Activated CD4-positive, alpha-beta memory T cell treated with anti-CD3 and anti-CD28 coated beads for 36 hours (primary cell): ENCODE measurements around the gene OSBPL10. TPM values are rescaled to one million over a fixed set of nuclear protein-coding genes. Genes with fewer than 3 reads are reported as not detected.

ENCODE experiments used
- CTCF ChIA-PET: fragments of 350-600 bp; sonication (Branson Sonifier 250); formaldehyde crosslinking; loops from one replicate; lab custom pipeline; 2021; ENCODE audit warnings: antibody characterized with exemption, inconsistent platforms; lab: Charles Lee
- POLR2A ChIA-PET: fragments of 350-600 bp; sonication (Branson Sonifier 250); formaldehyde crosslinking; loops from one replicate; lab custom pipeline; 2021; ENCODE audit warnings: antibody characterized with exemption; lab: Charles Lee
- DNase-seq: peaks from one replicate; pipeline ENCODE4 v3.0.0-alpha.2; 2020
- H3K27ac Mint-ChIP-seq: one replicate; pipeline ENCODE4 v1.8.0; 2021; ENCODE audit warnings: mixed read lengths
- H3K27me3 Mint-ChIP-seq: one replicate; pipeline ENCODE4 v1.8.0; 2021; ENCODE audit warnings: mixed read lengths
- H3K36me3 Mint-ChIP-seq: one replicate; pipeline ENCODE4 v1.8.0; 2021; ENCODE audit warnings: mixed read lengths
- H3K4me1 Mint-ChIP-seq: one replicate; pipeline ENCODE4 v1.8.0; 2021; ENCODE audit warnings: low read depth, mixed read lengths
- H3K4me3 Mint-ChIP-seq: one replicate; pipeline ENCODE4 v1.8.0; 2021; ENCODE audit warnings: mild to moderate bottlenecking, mixed read lengths
- H3K9me3 Mint-ChIP-seq: one replicate; pipeline ENCODE4 v1.8.0; 2021; ENCODE audit warnings: mixed read lengths
- intact Hi-C: fragments of 100-400 bp; cut with micrococcal nuclease; formaldehyde crosslinking; loops from one replicate; pipeline ENCODE4 v1.15.1; 2023
- total RNA-seq, 2 experiments: library from RNA; stranded (reverse); gene quantifications; one replicate each; pipeline ENCODE4 v1.2.3, GENCODE V29; 2021

The OSBPL10 gene
- total RNA-seq, 2 experiments from 2014 or later: 3.4 to 3.5 TPM

GRCh38 chr3:31763731-31764130 lies 217.3 kb downstream of the OSBPL10 start:
- no peak overlapping the region for H3K4me3 Mint-ChIP-seq
- ChIA-PET POLR2A (no interaction called here), CTCF (interaction anchor here (0.7 to 1.3 kb wide), 2 partner anchors 9 to 197 kb away, joined by 3 to 4 read pairs; no protein-coding TSS in a partner anchor)
- intact Hi-C loops: loop anchor here (1.0 kb wide), 1 partner anchor 8 kb away; no protein-coding TSS in a partner anchor
- no peaks in the 10 kb centered on the region for H3K9me3 Mint-ChIP-seq
- no peak overlapping the region for H3K27ac Mint-ChIP-seq
- no peaks in the 10 kb centered on the region for H3K36me3 Mint-ChIP-seq
- peaks cover 1% of the 10 kb centered on the region for H3K27me3 Mint-ChIP-seq
- H3K4me1 Mint-ChIP-seq: peaks cover 40% of the 10 kb centered on the region
- DNase-seq: no peak

GRCh38 chr3:31762888-31763351 lies 218.1 kb downstream of the OSBPL10 start:
- Mint-ChIP-seq H3K36me3 (no peaks in the 10 kb centered on the region), H3K27me3 (peaks cover 1% of the 10 kb centered on the region), H3K27ac (peak overlapping the region; percentile 19), H3K9me3 (no peaks in the 10 kb centered on the region), H3K4me1 (peaks cover 40% of the 10 kb centered on the region), H3K4me3 (no peak overlapping the region)
- no peak for DNase-seq
- ChIA-PET CTCF (interaction anchor here (1.0 to 1.3 kb wide), 2 partner anchors 9 to 12 kb away, joined by 3 read pairs; no protein-coding TSS in a partner anchor), POLR2A (no interaction called here)
- intact Hi-C loops: no loop called here

GRCh38 chr3:31762097-31762764 lies 218.8 kb downstream of the OSBPL10 start:
- intact Hi-C loops: no loop called here
- peak overlapping the region; percentile 52 for H3K27ac Mint-ChIP-seq
- no peaks in the 10 kb centered on the region for H3K36me3 Mint-ChIP-seq
- H3K27me3 Mint-ChIP-seq: peaks cover 1% of the 10 kb centered on the region
- POLR2A ChIA-PET: no interaction called here
- peak; percentile 28 for DNase-seq
- CTCF ChIA-PET: interaction anchor here (1.0 kb wide), 1 partner anchor 11 kb away, joined by 3 read pairs; no protein-coding TSS in a partner anchor
- H3K4me3 Mint-ChIP-seq: no peak overlapping the region
- H3K4me1 Mint-ChIP-seq: peaks cover 40% of the 10 kb centered on the region
- no peaks in the 10 kb centered on the region for H3K9me3 Mint-ChIP-seq

GRCh38 chr3:31760654-31761053 lies 220.4 kb downstream of the OSBPL10 start:
- ChIA-PET POLR2A (no interaction called here), CTCF (no interaction called here)
- Mint-ChIP-seq H3K36me3 (no peaks in the 10 kb centered on the region), H3K9me3 (no peaks in the 10 kb centered on the region), H3K27me3 (peaks cover 1% of the 10 kb centered on the region), H3K27ac (no peak overlapping the region), H3K4me3 (no peak overlapping the region), H3K4me1 (peaks cover 43% of the 10 kb centered on the region)
- DNase-seq: no peak
- intact Hi-C loops: no loop called here

GRCh38 chr3:31758322-31758965 lies 222.6 kb downstream of the OSBPL10 start:
- no peak for DNase-seq
- peaks cover 57% of the 10 kb centered on the region for H3K4me1 Mint-ChIP-seq
- H3K4me3 Mint-ChIP-seq: no peak overlapping the region
- no peaks in the 10 kb centered on the region for H3K36me3 Mint-ChIP-seq
- ChIA-PET POLR2A (no interaction called here), CTCF (interaction anchor here (0.8 kb wide), 1 partner anchor 10 kb away, joined by 3 read pairs; no protein-coding TSS in a partner anchor)
- peaks cover 1% of the 10 kb centered on the region for H3K27me3 Mint-ChIP-seq
- no peaks in the 10 kb centered on the region for H3K9me3 Mint-ChIP-seq
- no peak overlapping the region for H3K27ac Mint-ChIP-seq
- intact Hi-C loops: loop anchor here (5.0 to 10.0 kb wide), 5 partner anchors 191 to 1144 kb away; partner anchors contain the start of gene STT3B

GRCh38 chr3:31755926-31756658 lies 225.0 kb downstream of the OSBPL10 start:
- no peaks in the 10 kb centered on the region for H3K36me3 Mint-ChIP-seq
- ChIA-PET POLR2A (interaction anchor here (0.8 to 1.6 kb wide), 4 partner anchors 11 to 325 kb away, joined by 3 to 6 read pairs (median 5); partner anchors contain the start of gene STT3B), CTCF (interaction anchor here (0.6 to 2.7 kb wide), 3 partner anchors 10 to 145 kb away, joined by 3 to 12 read pairs (median 4); no protein-coding TSS in a partner anchor)
- peak; percentile 72 for DNase-seq
- peaks cover 46% of the 10 kb centered on the region for H3K4me1 Mint-ChIP-seq
- H3K27me3 Mint-ChIP-seq: peaks cover 1% of the 10 kb centered on the region
- peak overlapping the region; percentile 94 for H3K27ac Mint-ChIP-seq
- intact Hi-C loops: loop anchor here (1.0 to 10.0 kb wide), 12 partner anchors 8 to 1141 kb away; partner anchors contain the start of gene STT3B
- peak overlapping the region; percentile 60 for H3K4me3 Mint-ChIP-seq
- no peaks in the 10 kb centered on the region for H3K9me3 Mint-ChIP-seq

- CTCF ChIA-PET: interaction anchor here (0.6 to 2.7 kb wide), 5 partner anchors 9 to 270 kb away, joined by 3 to 12 read pairs (median 3); partner anchors contain the start of gene STT3B
- Mint-ChIP-seq H3K27ac (peak overlapping the region; percentile 94), H3K36me3 (no peaks in the 10 kb centered on the region), H3K27me3 (no peaks in the 10 kb centered on the region), H3K4me3 (no peak overlapping the region), H3K4me1 (peaks cover 46% of the 10 kb centered on the region), H3K9me3 (no peaks in the 10 kb centered on the region)
- intact Hi-C loops: loop anchor here (1.0 to 10.0 kb wide), 10 partner anchors 10 to 1140 kb away; partner anchors contain the start of gene STT3B
- POLR2A ChIA-PET: interaction anchor here (0.8 to 1.5 kb wide), 6 partner anchors 12 to 323 kb away, joined by 3 to 5 read pairs (median 4); partner anchors contain the start of gene STT3B
- DNase-seq: peak; percentile 25
These were observed 226.3 kb downstream of the OSBPL10 start for GRCh38 chr3:31754575-31755278.

GRCh38 chr3:31753050-31753425 lies 228.0 kb downstream of the OSBPL10 start:
- no peak for DNase-seq
- Mint-ChIP-seq H3K4me3 (no peak overlapping the region), H3K9me3 (no peaks in the 10 kb centered on the region), H3K27me3 (no peaks in the 10 kb centered on the region), H3K4me1 (peaks cover 42% of the 10 kb centered on the region), H3K36me3 (no peaks in the 10 kb centered on the region), H3K27ac (no peak overlapping the region)
- CTCF ChIA-PET: interaction anchor here (0.6 kb wide), 1 partner anchor 1738 kb away, joined by 3 read pairs; no protein-coding TSS in a partner anchor
- intact Hi-C loops: loop anchor here (10.0 kb wide), 2 partner anchors 218 to 1138 kb away; partner anchors contain the start of gene STT3B
- POLR2A ChIA-PET: interaction anchor here (1.0 kb wide), 1 partner anchor 49 kb away, joined by 3 read pairs; no protein-coding TSS in a partner anchor

- no peak for DNase-seq
- intact Hi-C loops: loop anchor here (10.0 kb wide), 2 partner anchors 218 to 1138 kb away; partner anchors contain the start of gene STT3B
- no peaks in the 10 kb centered on the region for H3K9me3 Mint-ChIP-seq
- no peak overlapping the region for H3K4me3 Mint-ChIP-seq
- peaks cover 37% of the 10 kb centered on the region for H3K4me1 Mint-ChIP-seq
- POLR2A ChIA-PET: interaction anchor here (1.0 kb wide), 1 partner anchor 48 kb away, joined by 3 read pairs; no protein-coding TSS in a partner anchor
- no peak overlapping the region for H3K27ac Mint-ChIP-seq
- H3K27me3 Mint-ChIP-seq: no peaks in the 10 kb centered on the region
- no peaks in the 10 kb centered on the region for H3K36me3 Mint-ChIP-seq
- CTCF ChIA-PET: interaction anchor here (0.6 kb wide), 1 partner anchor 1738 kb away, joined by 3 read pairs; no protein-coding TSS in a partner anchor
These were observed 228.6 kb downstream of the OSBPL10 start for GRCh38 chr3:31752305-31753049.

- H3K27ac Mint-ChIP-seq: no peak overlapping the region
- intact Hi-C loops: loop anchor here (10.0 kb wide), 2 partner anchors 216 to 1136 kb away; partner anchors contain the start of gene STT3B
- peaks cover 15% of the 10 kb centered on the region for H3K4me1 Mint-ChIP-seq
- DNase-seq: no peak
- CTCF ChIA-PET: no interaction called here
- H3K36me3 Mint-ChIP-seq: no peaks in the 10 kb centered on the region
- H3K4me3 Mint-ChIP-seq: no peak overlapping the region
- POLR2A ChIA-PET: no interaction called here
- H3K27me3 Mint-ChIP-seq: no peaks in the 10 kb centered on the region
- H3K9me3 Mint-ChIP-seq: no peaks in the 10 kb centered on the region
These were observed 230.7 kb downstream of the OSBPL10 start for GRCh38 chr3:31750341-31750740.
